HG03558 (cell line): ENCODE measurements around the gene MDGA2.

ENCODE experiments used
- ATAC-seq: cut with Tn5 transposase; IDR thresholded peaks from one replicate; pipeline ENCODE4 v1.9.1; 2021; ENCODE audit warnings: moderate number of reproducible peaks; ENCODE audit not compliant: unreplicated experiment; ENCODE audit errors: extremely low read depth

MDGA2 gene

GRCh38 chr14:46818147-46818546, 857.3 kb downstream of the MDGA2 start:
- ATAC-seq = no peak

GRCh38 chr14:46793144-46793543, 882.3 kb downstream of the MDGA2 start:
- no peak for ATAC-seq
